Measurements from ENCODE around the gene LARP1. TPM values are rescaled to one million over a fixed set of nuclear protein-coding genes. Genes with fewer than 3 reads are reported as not detected.

Gene LARP1
- polyA plus RNA-seq, 1 donor (not counting 4 experiments of a cell fraction or from before 2014, with no cell fraction given) = 65.6 TPM

GRCh38 chr5:154782326-154782725, 27.1 kb downstream of the LARP1 start:
- H3K9me3 ChIP-seq (ENCODE audit: control insufficient read depth, low read depth, low read length) = no peaks in the 10 kb centered on the region
- H3K4me1 ChIP-seq (ENCODE audit: control insufficient read depth, extremely low read depth, insufficient read depth, low read length) = peaks cover 13% of the 10 kb centered on the region
- peaks cover 53% of the 10 kb centered on the region for H4K20me1 ChIP-seq (ENCODE audit: control insufficient read depth, extremely low read depth, insufficient read depth, low read length)
- H3K36me3 ChIP-seq (ENCODE audit: control insufficient read depth in 2 of 2, extremely low read depth in 1 of 2, insufficient read depth in 2 of 2, low read length in 2 of 2) = peaks cover 5 to 10% of the 10 kb centered on the region in 2 experiments
- dilution Hi-C loops (cut with MboI; ENCODE audit: extremely low pct_ligation_motif_present, low sequenced_read_pairs) = loop anchor here (10.0 kb wide), 1 partner anchor 138 kb away; no protein-coding TSS in a partner anchor
- no peak overlapping the region for H3K4me3 ChIP-seq (ENCODE audit: control insufficient read depth in 2 of 3, extremely low read depth in 1 of 3, insufficient read depth in 2 of 3, low read depth in 1 of 3, low read length in 3 of 3)
- TF ChIP-seq CTCF (optimal IDR thresholded peaks at IDR 0.05 in 1 of 3, IDR thresholded peaks at IDR 0.05 in 1 of 3, conservative IDR thresholded peaks at IDR 0.05 in 1 of 3; ENCODE audit: extremely low read depth in 1 of 3, insufficient read depth in 2 of 3, low read length in 3 of 3) (no peak), EZH2 (IDR thresholded peaks at IDR 0.05; ENCODE audit: low read length) (no peak)
- H3K27ac ChIP-seq (ENCODE audit: control insufficient read depth, insufficient read depth, low read length) = no peak overlapping the region
- FAIRE-seq (no peak), DNase-seq (ENCODE audit: low read depth, low spot score) (no peak)
- H2AFZ ChIP-seq (ENCODE audit: control insufficient read depth, low read length) = no peak overlapping the region
- peaks cover 97% of the 10 kb centered on the region for H3K79me2 ChIP-seq (ENCODE audit: control insufficient read depth, insufficient read depth, low read length)
- H3K9me1 ChIP-seq (ENCODE audit: control insufficient read depth, extremely low read depth, insufficient read depth, low read length) = peaks cover 7% of the 10 kb centered on the region
- no peak overlapping the region for H3K4me2 ChIP-seq (ENCODE audit: control insufficient read depth, extremely low read depth, insufficient read depth, low read depth, low read length)
- no peaks in the 10 kb centered on the region for H3K27me3 ChIP-seq (ENCODE audit: control insufficient read depth, extremely low read depth, insufficient read depth, low read length)
- H3K9ac ChIP-seq (ENCODE audit: control insufficient read depth, extremely low read depth, insufficient read depth, low read length) = no peak overlapping the region

GRCh38 chr5:154782812-154783592, 27.8 kb downstream of the LARP1 start:
- H3K4me1 ChIP-seq (ENCODE audit: control insufficient read depth, extremely low read depth, insufficient read depth, low read length) = peaks cover 13% of the 10 kb centered on the region
- TF ChIP-seq CTCF (optimal IDR thresholded peaks at IDR 0.05 in 1 of 3, IDR thresholded peaks at IDR 0.05 in 1 of 3, conservative IDR thresholded peaks at IDR 0.05 in 1 of 3; ENCODE audit: extremely low read depth in 1 of 3, insufficient read depth in 2 of 3, low read length in 3 of 3) (no peak), EZH2 (IDR thresholded peaks at IDR 0.05; ENCODE audit: low read length) (no peak)
- dilution Hi-C loops (cut with MboI; ENCODE audit: extremely low pct_ligation_motif_present, low sequenced_read_pairs) = loop anchor here (10.0 kb wide), 1 partner anchor 138 kb away; no protein-coding TSS in a partner anchor
- H3K4me3 ChIP-seq (ENCODE audit: control insufficient read depth in 2 of 3, extremely low read depth in 1 of 3, insufficient read depth in 2 of 3, low read depth in 1 of 3, low read length in 3 of 3) = no peak overlapping the region
- no peaks in the 10 kb centered on the region for H3K27me3 ChIP-seq (ENCODE audit: control insufficient read depth, extremely low read depth, insufficient read depth, low read length)
- H3K27ac ChIP-seq (ENCODE audit: control insufficient read depth, insufficient read depth, low read length) = no peak overlapping the region
- H2AFZ ChIP-seq (ENCODE audit: control insufficient read depth, low read length) = no peak overlapping the region
- H3K4me2 ChIP-seq (ENCODE audit: control insufficient read depth, extremely low read depth, insufficient read depth, low read depth, low read length) = no peak overlapping the region
- H3K79me2 ChIP-seq (ENCODE audit: control insufficient read depth, insufficient read depth, low read length) = peaks cover 97% of the 10 kb centered on the region
- H3K36me3 ChIP-seq (ENCODE audit: control insufficient read depth in 2 of 2, extremely low read depth in 1 of 2, insufficient read depth in 2 of 2, low read length in 2 of 2) = peaks cover 5 to 10% of the 10 kb centered on the region in 2 experiments
- no peak overlapping the region for H3K9ac ChIP-seq (ENCODE audit: control insufficient read depth, extremely low read depth, insufficient read depth, low read length)
- FAIRE-seq (no peak), DNase-seq (ENCODE audit: low read depth, low spot score) (no peak)
- H3K9me3 ChIP-seq (ENCODE audit: control insufficient read depth, low read depth, low read length) = no peaks in the 10 kb centered on the region
- H3K9me1 ChIP-seq (ENCODE audit: control insufficient read depth, extremely low read depth, insufficient read depth, low read length) = peaks cover 7% of the 10 kb centered on the region
- peaks cover 58% of the 10 kb centered on the region for H4K20me1 ChIP-seq (ENCODE audit: control insufficient read depth, extremely low read depth, insufficient read depth, low read length)
